MCF 10A (cell line): Measurements from ENCODE around the gene WNT4. TPM values are rescaled to one million over a fixed set of nuclear protein-coding genes. Genes with fewer than 3 reads are reported as not detected.

Experiments used
- BruUV-seq: library from RNA; stranded (reverse); fragments of 400-500 nt; replicated peaks from 2 replicates; lab custom pipeline; 2021; lab: Mats Ljungman, UMichigan
- CTCF ChIA-PET: fragments of 300-600 bp; sonication (Branson Sonifier 250); formaldehyde crosslinking; extraction: SDS; loops from one replicate; lab custom pipeline; 2021; ENCODE audit warnings: antibody characterized with exemption, inconsistent platforms; lab: Yijun Ruan, JAX
- POLR2A ChIA-PET: fragments of 300-600, 350-650 bp; sonication (Branson Sonifier 250); formaldehyde crosslinking; extraction: SDS; loops from one replicate; lab custom pipeline; 2020; ENCODE audit warnings: antibody characterized with exemption, inconsistent platforms; lab: Yijun Ruan, JAX
- DNase-seq: peaks from one replicate; pipeline ENCODE4 v3.0.0-alpha.2; 2018; ENCODE audit not compliant: unreplicated experiment
- H3K27ac Mint-ChIP-seq: one replicate; pipeline ENCODE4 v1.8.0; 2022; ENCODE audit warnings: mild to moderate bottlenecking, low read depth, mixed read lengths; ENCODE audit not compliant: unreplicated experiment
- H3K27me3 Mint-ChIP-seq: one replicate; pipeline ENCODE4 v1.8.0; 2022; ENCODE audit warnings: mixed read lengths; ENCODE audit not compliant: insufficient read depth, unreplicated experiment
- H3K36me3 Mint-ChIP-seq: one replicate; pipeline ENCODE4 v1.8.0; 2022; ENCODE audit warnings: mild to moderate bottlenecking, moderate library complexity, mixed read lengths; ENCODE audit not compliant: insufficient read depth, unreplicated experiment
- H3K4me1 Mint-ChIP-seq: one replicate; pipeline ENCODE4 v1.8.0; 2022; ENCODE audit warnings: mixed read lengths; ENCODE audit not compliant: insufficient read depth, unreplicated experiment
- H3K4me3 Mint-ChIP-seq: one replicate; pipeline ENCODE4 v1.8.0; 2022; ENCODE audit warnings: mild to moderate bottlenecking, moderate library complexity, mixed read lengths; ENCODE audit not compliant: unreplicated experiment
- H3K9me3 Mint-ChIP-seq: one replicate; pipeline ENCODE4 v1.8.0; 2022; ENCODE audit warnings: mixed read lengths; ENCODE audit not compliant: unreplicated experiment
- intact Hi-C: fragments of 100-400 bp; cut with micrococcal nuclease; formaldehyde crosslinking; loops from 2 replicates; pipeline ENCODE4 v1.14.1; 2022
- total RNA-seq: library from RNA; stranded (reverse); gene quantifications from 2 replicates; pipeline ENCODE4 v1.2.3, GENCODE V29; 2022
- TF ChIP-seq, protein P1 (sequence below): fragments of 200-600 bp; IDR thresholded peaks from one replicate; pipeline ENCODE4 v1.8.0; 2022; ENCODE audit warnings: antibody characterized with exemption, mild to moderate bottlenecking; ENCODE audit not compliant: unreplicated experiment

WNT4 gene
- total RNA-seq, 1 experiment from 2014 or later, result not detected

DNA sequence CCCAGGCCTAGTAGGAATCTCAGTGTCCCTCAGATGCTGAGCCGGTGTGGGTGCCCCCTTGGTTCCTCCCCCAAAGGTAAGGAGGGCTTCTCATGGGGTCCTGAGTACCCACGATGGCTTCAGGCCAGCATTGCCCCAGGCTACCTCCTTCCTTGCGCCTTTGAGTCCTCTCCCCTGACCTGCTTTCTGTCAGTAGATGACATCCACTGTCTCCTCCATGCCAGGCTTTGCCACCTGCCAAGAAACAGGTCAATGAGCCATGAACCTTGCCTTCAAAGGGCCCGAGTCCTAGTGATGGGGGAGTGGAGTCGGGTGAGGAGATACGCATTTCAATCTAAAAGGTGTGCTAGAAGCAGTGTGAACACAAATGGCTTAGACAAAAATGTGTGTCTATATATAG is 15.6 kb downstream of the WNT4 start:
- intact Hi-C loops, result no loop called here
- CTCF ChIA-PET, result interaction anchor here (3.1 kb wide), 1 partner anchor 289 kb away, joined by 11 read pairs; no protein-coding TSS in a partner anchor
- Mint-ChIP-seq H3K4me3 (no peak overlapping the region), H3K27me3 (no peaks in the 10 kb centered on the region), H3K4me1 (no peaks in the 10 kb centered on the region), H3K27ac (no peak overlapping the region), H3K36me3 (peaks cover 6% of the 10 kb centered on the region), H3K9me3 (no peaks in the 10 kb centered on the region)
- no TSS peak for BruUV-seq
- DNase-seq, result no peak
- POLR2A ChIA-PET, result interaction anchor here (0.6 to 1.0 kb wide), 2 partner anchors 10 to 307 kb away, joined by 3 read pairs; no protein-coding TSS in a partner anchor
- TF ChIP-seq, protein P1, sequence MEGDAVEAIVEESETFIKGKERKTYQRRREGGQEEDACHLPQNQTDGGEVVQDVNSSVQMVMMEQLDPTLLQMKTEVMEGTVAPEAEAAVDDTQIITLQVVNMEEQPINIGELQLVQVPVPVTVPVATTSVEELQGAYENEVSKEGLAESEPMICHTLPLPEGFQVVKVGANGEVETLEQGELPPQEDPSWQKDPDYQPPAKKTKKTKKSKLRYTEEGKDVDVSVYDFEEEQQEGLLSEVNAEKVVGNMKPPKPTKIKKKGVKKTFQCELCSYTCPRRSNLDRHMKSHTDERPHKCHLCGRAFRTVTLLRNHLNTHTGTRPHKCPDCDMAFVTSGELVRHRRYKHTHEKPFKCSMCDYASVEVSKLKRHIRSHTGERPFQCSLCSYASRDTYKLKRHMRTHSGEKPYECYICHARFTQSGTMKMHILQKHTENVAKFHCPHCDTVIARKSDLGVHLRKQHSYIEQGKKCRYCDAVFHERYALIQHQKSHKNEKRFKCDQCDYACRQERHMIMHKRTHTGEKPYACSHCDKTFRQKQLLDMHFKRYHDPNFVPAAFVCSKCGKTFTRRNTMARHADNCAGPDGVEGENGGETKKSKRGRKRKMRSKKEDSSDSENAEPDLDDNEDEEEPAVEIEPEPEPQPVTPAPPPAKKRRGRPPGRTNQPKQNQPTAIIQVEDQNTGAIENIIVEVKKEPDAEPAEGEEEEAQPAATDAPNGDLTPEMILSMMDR, result no peak

DNA sequence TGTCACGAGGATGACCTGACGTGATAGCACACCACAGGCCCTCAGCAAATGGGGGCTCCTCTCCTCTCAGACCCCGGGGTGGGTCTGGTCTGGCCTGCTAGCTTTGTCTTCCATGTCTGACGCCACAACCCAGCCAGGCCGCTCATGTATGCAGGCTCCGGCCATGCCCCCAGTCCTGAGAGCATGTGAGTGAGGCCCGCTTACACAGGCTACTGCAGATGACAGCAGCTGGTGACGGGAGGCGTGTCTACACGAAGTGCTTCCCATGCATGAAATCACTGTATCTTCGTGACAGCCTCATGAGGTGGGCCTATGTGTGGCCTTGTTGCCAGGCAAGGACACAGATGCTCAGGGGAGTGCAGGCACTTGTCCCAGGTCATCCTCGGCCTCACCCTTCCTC is 16.4 kb downstream of the WNT4 start:
- no peak overlapping the region for H3K27ac Mint-ChIP-seq
- H3K27me3 Mint-ChIP-seq, result no peaks in the 10 kb centered on the region
- no TSS peak for BruUV-seq
- peaks cover 6% of the 10 kb centered on the region for H3K36me3 Mint-ChIP-seq
- CTCF ChIA-PET, result interaction anchor here (0.6 kb wide), 1 partner anchor 28 kb away, joined by 5 read pairs; no protein-coding TSS in a partner anchor
- POLR2A ChIA-PET, result no interaction called here
- TF ChIP-seq, protein P1, result no peak
- intact Hi-C loops, result no loop called here
- no peaks in the 10 kb centered on the region for H3K4me1 Mint-ChIP-seq
- no peaks in the 10 kb centered on the region for H3K9me3 Mint-ChIP-seq
- no peak overlapping the region for H3K4me3 Mint-ChIP-seq
- DNase-seq, result no peak

- Mint-ChIP-seq H3K4me3 (no peak overlapping the region), H3K9me3 (no peaks in the 10 kb centered on the region), H3K4me1 (no peaks in the 10 kb centered on the region), H3K27me3 (no peaks in the 10 kb centered on the region), H3K27ac (no peak overlapping the region), H3K36me3 (peaks cover 10% of the 10 kb centered on the region)
- no peak for DNase-seq
- intact Hi-C loops, result no loop called here
- TF ChIP-seq, protein P1, result no peak
- ChIA-PET POLR2A (no interaction called here), CTCF (interaction anchor here (0.5 kb wide), 2 partner anchors 99 to 292 kb away, joined by 3 read pairs; no protein-coding TSS in a partner anchor)
- no TSS peak for BruUV-seq
Observed at GRCh38 chr1:22124592-22125229, 18.2 kb downstream of the WNT4 start.

GRCh38 chr1:22123901-22124404 is 18.9 kb downstream of the WNT4 start:
- CTCF ChIA-PET, result interaction anchor here (0.5 to 1.1 kb wide), 4 partner anchors 19 to 461 kb away, joined by 3 read pairs; no protein-coding TSS in a partner anchor
- no peaks in the 10 kb centered on the region for H3K9me3 Mint-ChIP-seq
- intact Hi-C loops, result no loop called here
- no peaks in the 10 kb centered on the region for H3K27me3 Mint-ChIP-seq
- BruUV-seq, result no TSS peak
- no peaks in the 10 kb centered on the region for H3K4me1 Mint-ChIP-seq
- POLR2A ChIA-PET, result no interaction called here
- no peak overlapping the region for H3K4me3 Mint-ChIP-seq
- H3K36me3 Mint-ChIP-seq, result peaks cover 10% of the 10 kb centered on the region
- TF ChIP-seq, protein P1, result no peak
- DNase-seq, result no peak
- no peak overlapping the region for H3K27ac Mint-ChIP-seq
